ENCODE results near the gene TFDP1.
A peak's percentile ranks its signal among the peaks of the same experiment; 100 is the strongest.

TFDP1 gene, protein sequence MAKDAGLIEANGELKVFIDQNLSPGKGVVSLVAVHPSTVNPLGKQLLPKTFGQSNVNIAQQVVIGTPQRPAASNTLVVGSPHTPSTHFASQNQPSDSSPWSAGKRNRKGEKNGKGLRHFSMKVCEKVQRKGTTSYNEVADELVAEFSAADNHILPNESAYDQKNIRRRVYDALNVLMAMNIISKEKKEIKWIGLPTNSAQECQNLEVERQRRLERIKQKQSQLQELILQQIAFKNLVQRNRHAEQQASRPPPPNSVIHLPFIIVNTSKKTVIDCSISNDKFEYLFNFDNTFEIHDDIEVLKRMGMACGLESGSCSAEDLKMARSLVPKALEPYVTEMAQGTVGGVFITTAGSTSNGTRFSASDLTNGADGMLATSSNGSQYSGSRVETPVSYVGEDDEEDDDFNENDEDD

DNA sequence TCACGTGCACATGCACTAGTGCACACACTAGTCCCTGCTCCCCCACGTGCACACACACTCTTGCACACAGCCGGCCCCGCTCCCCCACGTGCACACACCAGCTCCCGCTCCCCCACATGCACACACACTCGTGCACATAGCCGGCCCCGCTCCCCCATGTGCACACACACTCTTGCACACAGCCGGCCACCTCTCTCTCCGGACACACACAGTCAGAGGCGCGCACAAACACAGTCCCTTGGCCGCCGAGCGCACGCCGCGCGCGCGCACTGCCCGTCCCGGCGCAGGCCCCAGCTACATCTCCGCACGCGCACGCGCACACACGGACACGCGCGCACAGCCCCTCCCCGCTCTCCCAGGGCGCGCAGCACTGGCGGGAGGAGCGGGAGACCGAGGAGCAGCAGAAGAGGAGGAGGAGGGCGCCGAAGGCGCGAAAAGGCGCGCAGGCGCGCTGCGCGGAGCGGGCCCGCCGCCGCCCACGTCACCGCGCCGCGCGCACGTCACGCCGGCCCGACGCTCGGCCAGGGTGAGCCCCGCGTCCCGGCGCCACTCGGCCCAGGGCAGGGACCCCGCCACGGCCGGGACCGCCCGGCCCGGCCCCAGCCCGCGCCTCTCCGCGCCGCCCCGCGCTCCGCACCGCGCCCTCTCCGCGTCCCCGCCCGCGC, at the start of gene TFDP1:
Gene TFDP1 (plus strand): TSS at position 549 of the 665 bp plus-strand sequence. CDS start 1,085 bp downstream, outside the sequence.
- DNase-seq = peak in 52 of 56 donors; percentile 10 to 89 (median 60)

DNA sequence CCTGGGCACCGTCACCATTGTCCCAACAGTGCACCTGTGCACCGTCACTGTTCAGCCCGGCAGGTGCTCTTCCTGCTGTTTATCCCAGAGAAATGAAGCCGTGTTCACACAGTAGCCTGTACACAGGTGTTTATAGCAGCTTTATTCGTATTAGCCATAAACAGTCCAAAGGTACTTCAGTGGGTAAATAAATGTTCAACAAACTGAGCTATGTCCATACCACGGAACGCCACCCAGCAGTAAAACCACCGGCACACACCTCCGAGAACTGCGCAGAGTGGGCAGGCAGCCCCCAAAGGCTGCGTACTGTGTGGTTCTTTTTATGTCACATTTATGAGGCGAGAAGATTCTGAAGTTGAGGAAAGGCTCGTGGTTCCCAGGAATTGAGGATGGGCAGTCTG, 49.2 kb upstream of the TFDP1 start:
- no peak for DNase-seq

DNA sequence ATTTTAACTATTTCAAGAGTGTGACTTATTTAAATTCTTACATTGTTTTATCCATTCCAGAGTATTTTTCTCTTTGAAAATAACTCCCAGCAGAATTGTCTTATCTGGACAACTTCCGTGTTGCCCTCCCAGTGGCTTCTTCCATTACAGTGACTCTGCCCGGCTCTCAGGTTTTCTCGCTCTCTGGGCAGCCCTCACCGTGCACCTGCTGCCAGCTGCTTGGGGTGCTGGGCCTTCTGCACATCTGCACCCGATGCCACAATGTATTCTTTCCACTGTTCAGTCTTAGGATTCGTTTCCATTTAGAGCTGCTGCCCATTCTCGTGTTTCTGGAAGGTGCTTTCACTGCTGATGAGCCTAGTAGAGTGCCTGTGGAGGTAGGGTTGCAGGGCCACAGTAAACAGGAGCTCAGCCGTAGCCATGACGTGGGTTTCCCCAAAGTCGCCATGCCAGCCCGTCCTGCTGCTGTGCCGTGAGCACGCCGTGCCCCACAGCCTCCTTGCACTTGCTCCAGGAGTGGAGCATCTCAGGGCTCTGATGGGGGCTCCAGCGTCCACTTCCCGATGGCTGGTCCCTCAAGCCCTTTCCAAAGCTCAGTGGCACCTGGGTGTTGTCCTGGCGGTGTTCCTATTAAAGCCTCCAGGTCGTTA, 48.0 kb upstream of the TFDP1 start:
- no peak for DNase-seq

DNA sequence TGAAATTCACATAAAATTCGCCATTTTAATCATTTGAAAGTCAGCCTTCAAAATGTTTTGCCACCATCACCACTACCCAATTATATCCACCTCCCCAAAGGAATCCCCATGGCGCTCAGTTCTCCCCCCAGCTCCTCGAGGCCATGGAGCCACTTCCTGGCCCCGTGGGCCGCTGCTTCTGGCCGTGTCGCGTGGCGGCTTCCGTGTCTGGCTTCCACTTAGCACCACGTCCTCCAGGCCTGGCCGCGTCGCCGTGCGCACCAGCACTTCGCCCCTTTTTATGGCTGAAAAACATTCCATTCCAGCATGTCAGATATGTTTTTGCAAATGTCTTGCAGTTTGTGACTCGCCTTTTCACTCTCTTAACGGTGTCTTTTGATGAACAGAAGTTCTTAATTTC, 47.3 kb upstream of the TFDP1 start:
- no peak for DNase-seq

DNA sequence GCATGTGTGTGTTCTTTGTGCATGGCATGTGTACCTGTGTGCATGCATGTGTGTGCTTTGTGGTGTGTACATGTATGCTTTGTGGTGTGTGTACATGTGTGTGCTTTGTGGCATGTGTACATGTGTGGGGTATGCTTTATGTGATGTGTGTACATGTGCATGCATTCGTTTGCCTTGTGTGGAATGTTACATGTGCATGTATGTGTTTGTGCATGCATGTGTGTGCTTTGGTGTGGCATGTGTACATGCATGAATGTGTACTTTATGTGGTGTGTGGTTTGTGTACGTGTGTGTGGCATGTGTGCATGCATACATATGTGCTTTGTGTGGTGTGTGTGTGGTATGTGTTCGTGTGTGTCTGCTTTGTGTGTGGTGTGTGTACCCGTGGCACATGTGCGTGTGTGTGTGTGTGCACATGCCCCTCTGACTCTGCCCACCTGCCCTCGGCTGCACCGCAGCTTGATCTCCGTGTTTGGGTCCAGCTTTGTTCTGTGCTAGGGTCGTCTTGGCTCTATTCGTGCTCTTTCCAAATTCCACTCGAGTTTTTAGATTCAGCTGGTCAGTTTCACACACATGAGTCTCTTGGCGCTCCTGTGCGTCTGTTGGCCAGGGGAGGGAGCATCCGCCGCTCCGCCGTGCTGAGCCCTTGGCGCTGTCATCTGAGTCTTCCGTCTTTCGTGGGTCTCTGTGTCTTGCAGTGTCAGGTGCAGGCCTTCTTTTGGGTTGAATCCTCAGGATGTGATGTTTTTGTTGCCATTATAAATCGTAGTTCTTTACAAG, 46.5 kb upstream of the TFDP1 start:
- no peak for DNase-seq

DNA sequence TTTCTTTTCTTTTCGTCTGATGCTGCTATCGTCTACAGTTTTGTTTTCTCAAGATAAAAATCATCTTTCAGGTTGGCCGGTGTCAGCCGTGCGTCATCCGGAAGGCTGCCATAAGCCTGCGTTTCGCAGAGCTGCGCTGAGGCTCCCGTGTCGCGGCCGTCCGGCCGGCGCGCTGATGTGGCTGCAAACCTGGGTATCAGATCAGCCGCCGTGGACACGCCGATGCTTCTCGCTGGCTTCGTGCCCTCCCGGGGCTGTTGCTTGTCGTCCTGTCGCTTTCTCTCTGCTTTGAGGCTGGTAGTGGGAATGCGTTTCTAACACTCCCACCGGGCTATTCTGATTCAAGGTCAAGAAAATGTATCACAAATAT, 45.9 kb upstream of the TFDP1 start:
- DNase-seq = no peak

DNA sequence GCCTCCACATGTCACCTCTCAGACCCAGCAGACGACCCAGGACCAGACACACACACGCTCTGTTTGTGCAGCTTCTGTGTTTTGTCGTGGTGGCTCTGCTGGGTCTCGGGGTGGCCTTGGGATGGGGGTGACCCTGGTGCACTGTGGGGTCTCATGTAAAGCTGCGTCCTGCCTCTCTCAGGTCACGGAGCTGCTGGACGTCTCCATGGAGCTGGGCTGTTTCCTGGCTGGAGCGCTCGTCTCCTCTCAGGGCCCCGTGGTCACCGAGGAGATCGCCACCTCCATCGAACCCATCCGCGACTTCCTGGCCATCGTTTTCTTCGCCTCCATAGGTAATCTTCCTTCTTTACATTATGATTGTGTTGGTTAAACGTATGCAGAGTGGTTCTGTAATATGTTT, 45.4 kb upstream of the TFDP1 start:
- DNase-seq = no peak

DNA sequence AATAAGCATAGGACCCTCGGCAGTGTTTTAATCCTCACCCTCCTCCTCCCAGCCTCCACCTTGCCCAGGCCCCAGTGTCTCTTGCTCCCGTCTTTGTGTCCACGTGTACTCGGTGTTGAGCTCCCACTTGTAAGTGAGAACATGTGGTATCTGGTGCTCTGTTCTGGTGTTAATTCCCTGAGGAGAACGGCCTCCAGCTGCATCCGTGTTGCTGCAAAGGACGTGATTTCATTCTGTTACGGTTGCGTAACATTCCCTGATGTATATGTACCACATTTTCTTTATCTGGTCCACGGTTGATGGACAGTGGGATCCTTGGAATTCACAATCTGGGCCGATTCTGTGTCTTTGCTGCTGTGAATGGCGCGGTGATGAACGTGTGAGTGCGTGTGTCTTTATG, 44.7 kb upstream of the TFDP1 start:
- no peak for DNase-seq

DNA sequence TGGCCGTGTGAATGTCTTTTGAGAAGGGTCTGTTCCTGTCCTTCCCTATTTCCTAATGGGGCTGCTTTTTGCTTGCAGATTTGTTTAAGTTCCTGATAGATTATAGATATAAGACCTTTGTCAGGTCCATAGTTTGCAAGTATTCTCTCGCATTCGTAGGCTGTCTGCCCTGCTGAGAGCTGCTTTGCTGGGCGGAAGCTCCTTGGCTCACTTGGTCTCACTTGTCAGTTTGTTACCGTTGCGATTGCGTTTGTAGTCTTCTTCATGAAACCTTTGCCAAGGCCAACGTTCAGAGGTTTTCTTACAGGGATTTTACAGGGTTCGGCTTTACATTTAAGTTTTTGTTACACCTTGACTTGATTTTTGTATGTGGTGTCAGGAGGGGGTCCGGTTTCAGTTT, 44.0 kb upstream of the TFDP1 start:
- no peak for DNase-seq

DNA sequence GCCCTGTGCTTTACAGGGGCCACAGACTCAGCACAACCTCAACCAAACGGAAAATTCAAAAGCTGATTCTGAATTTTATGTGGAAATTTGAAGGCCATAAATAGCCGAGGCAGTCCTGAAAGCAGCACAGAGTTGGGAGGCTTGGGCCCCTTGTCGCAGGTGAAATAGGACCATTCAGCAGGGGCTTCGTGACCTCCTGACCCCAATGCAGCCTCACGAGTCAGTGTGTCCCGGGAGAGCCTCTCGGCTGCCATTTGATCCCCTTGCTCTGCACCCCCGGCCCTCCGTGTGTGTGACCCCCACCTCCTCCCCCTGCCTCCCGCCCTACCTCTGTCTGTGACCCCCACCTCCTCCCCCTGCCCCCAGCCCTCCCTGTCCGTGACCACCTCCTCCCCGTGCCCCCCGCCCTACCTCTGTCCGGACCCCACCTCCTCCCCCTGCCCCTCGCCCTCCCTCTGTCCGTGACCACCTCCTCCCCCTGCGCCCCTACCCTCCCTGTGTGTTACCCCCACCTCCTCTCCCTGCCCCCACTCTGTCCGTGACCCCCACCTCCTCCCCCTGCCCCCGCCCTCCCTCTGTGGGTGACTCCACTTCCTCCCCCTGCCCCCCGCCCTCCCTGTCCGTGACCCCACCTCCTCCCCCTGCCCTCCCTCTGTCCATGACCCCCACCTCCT, 41.7 kb upstream of the TFDP1 start:
- no peak for DNase-seq

DNA sequence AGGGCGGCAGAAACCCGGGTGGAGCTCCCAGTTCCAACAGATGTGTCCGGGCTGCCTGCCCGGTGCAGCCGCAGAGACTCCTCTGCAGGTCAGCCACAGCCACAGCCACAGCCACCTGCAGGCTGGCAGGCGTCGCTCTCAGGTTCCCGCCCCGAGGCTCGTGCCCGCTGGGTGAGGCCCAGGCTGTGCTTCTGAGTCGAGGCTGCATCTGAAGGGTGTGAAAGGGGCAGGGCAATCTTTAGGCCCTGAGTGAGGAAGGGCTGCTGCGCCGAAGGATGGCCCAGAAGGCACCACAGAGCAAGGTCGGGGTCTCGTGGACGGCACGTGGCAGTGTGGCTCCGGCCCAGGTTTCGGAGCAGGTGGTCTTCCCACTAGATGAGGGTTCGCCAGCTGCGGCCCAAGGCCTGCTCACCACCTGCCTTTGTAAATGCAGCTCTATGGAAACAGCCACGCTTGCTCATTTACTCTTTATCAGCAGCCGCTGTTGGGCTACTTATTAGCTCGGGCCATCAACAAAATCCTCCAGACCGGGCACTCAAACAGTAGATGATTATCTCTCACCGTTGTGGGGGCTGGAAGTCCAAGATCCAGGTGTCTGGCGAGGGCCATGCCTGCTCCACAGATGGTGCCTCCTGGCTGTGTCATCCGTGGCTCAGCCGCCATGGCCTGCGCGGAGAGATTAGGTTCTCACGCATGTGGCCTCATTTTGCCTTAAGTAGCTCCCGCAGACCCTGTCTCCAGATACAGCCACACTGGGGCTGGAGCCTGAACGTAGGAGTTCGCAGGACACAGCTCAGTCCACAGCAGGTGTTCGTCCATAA, 40.3 kb upstream of the TFDP1 start:
- DNase-seq = no peak

DNA sequence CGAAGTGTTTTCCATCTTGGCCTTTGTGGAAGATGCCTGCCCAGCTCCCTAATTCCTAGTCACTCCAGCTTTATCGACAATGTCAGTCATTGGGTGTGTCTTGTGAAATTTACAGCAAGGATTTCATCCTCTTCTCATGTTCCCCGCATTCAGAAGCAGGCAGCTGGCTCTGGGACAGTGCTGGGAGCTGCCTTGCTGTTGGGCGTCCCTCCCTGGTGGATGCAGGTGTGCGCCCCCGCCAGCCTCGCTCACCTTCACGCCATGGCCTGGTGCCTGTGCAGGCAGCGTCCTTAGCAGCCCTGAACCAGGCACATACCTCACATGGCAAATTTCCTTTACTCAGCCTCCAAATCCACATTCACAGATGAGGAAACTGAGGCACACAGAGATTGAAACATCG, 39.7 kb upstream of the TFDP1 start:
- DNase-seq = no peak

DNA sequence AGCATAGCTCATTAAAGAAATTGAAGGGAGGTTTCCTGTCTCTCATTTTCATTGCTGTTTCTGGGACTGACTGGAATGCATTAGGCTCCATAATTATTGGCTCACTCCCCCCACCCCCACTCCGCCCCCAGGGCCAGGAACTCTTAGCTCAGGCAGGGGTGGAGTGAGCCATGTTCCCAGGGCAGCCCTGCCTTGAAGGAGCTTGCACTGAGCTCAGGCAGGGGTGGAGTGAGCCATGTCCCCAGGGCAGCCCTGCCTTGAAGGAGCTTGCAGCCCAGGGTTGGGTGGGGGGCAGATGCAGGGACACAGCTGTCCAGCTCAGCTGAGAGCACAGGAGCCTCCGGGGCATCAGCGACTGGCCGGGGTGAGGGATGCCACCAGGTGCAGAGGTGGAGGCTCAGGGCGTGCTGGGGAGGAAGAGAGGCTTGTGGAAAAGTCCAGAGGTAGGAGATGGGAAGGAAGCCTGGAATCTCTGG, 39.1 kb upstream of the TFDP1 start:
- DNase-seq = peak in 5 of 56 donors; percentile 9 to 43 (median 13)

DNA sequence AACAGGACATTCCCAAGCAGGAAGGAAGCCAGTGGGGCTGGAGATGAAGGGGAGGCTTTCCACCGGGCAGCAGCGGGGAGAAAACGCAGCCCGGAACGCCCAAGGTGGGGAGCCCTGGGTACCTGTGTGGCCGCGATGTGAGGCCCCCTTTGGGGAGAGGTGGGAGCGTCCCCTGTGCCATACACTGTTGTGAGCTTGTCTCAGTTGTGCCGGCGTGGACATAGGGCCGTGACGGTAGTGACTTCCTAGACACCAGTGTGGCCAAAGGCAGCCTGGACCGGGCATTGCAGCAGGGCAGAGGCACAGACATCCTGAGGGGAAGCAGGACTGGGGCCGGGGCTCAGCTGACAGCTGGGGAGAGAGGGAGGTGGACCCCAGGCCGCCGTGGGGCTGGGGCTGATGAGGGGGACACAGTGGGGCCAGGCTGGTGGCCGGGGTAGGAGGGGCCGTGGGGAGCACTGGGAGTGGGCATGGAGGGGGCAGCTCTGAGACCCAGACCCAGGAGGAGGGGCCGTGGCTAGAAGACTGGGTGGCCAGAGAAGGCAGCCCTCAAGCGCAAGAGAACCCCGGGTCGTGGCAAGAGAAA, 38.5 kb upstream of the TFDP1 start:
- DNase-seq = no peak

DNA sequence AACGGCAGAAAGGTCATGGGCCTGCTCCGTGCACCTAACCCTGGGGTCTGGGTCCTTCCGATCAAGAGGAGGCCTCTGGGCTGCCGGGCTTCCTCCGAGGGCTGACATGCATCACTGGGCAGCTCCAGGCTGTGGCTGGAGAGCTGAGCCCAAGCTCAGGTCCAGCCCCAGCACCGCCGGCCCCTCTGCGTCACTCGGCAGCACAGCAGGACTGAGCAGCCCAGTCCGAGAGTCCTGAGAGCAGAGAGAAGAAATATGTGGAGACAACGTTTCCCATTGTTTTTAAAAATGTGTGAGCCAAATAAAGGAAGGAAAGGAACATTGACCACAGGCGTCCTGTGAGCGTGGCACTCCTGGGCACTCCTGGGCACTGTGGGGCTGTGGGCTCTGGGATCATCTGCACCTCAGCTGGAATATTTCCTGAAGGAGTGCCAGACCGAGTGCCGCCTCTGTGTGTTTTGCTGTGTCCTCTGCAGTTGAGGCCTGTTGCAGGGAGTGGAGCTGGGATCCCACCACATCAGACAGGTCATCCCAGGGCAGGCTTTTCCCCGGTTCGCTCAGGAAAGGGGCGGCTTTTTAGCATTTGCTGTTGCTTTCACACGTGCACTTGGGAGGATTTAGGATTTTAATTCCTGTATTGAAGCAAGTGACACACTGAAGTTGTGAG, 37.8 kb upstream of the TFDP1 start:
- peak in 1 of 56 donors; percentile 26 for DNase-seq

DNA sequence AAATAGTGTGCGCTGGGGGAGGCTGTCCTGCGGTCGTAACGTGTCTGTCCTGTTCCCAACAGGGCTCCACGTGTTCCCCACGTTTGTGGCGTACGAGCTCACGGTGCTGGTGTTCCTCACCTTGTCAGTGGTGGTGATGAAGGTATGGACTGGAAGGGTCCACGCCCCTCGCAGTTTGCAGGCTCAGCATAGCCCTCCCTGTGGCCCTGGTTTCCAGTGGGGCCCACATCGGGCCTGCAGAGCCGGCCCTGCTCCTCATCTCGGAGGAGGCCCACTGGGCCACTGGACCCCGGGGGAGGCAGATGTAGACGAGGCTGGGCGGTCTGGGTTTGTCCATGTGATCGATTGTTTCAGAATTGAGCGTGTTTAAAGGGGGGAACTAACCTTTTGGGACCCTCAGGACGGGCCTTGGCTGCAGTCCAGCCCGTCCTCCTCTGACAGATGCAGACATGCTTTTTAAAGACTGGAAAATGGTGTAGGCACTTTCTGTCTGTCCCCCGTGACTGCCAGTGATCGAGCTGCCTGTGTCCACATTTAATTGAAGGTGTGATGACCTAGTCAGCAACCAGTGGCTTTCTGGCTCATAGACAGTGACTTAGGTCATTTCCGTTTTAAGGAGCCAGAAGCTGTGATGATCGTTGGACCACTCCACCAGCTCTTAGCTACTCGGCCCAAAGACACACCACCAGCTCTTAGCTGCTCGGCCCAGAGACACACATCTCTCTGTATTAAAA, 37.1 kb upstream of the TFDP1 start:
- DNase-seq = no peak

DNA sequence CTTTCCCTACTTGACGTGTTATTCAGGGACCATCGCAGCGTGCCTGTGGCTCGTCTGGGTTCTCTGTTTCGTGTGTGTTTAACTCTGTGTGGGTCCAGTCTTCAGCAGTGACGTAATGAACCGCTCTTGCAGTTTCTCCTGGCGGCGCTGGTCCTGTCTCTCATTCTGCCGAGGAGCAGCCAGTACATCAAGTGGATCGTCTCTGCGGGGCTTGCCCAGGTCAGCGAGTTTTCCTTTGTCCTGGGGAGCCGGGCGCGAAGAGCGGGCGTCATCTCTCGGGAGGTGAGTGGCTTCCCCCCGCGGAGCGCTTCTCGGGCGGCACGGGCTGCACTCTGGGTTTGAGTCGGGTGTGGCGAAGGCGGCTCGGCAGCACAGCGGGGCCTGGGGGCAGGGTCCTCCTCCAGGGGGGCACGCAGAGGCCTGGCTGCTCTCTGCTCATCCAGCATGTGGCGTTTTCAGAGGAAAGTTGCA, 36.3 kb upstream of the TFDP1 start:
- DNase-seq = peak in 6 of 56 donors; percentile 13 to 42 (median 28)

Data from nucleus accumbens (tissue), 56 donors.